ENCODE measurements around the gene BZW2.

Gene BZW2

DNA sequence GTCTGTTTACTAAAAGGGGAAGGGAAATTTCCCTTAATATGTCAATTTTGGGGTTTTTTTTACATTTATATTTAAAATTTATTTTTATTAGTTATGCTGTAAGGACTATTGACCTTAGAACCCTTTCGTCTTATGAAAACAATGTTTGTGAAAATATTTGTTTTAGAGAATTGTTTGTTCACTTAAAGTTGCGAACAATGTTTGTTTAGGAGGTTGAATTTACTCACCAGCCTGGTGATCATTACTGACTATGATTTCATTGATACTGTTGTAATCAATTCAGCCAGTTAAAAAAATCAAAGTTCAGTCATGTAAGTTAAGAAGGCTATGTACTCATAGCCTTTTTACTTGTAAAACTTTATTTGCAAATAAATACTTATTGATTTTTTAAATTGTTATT lies 80.2 kb downstream of the BZW2 start:
- DNase-seq = no peak

DNA sequence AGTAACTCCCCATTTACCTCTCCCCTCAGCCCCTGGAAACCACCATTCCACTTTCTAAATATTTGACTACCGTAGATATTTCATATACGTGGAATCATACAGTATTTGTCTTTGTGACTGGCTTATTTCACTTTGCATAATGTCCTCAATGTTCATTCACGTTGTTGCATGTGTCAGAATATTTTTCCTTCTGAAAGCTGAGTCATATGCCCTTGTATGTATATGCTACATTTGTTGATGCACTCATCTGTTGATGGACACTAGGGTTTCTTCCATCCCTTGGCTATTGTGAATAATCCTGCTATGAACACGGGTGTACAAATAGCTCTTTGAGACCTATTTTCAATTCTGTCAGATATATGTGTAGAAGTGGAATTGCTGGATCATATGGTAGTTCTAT lies 81.8 kb downstream of the BZW2 start:
- DNase-seq = no peak

DNA sequence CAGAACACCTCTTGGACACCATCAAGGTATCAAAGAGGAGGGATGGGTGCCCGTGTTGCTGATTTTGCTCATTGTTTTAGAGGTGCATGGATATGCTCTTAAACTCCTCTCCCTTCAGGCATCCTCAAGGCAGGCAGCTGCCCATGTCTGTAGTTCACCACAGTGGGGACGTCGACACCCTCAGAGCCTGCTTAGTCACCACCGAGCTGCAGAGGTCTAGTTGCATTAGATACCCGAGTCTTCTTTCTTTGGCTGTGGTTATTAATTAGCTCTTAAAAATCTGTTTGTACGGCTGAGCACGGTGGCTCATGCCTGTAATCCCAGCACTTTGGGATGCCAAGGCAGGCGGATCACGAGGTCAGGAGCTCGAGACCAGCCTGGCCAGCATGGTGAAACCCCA lies 82.8 kb downstream of the BZW2 start:
- no peak for DNase-seq

DNA sequence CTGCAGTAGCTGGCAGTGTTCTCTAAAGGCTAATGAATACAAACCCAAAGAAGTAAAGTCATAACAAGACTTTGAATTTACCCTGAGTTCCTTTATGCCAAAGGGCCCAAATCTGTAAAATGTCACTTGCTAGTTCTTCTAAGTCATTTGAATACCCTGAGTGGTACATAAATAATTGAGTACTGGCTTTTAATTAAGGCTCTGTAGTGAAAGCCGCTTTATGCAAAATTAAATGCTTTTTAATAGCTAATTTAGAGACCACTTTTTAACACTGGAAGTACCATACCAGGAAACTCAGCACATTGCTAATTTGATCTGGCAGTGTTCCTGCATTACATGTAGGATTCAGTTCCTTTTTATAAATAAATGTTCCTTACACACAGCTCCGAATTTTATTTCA lies 83.6 kb downstream of the BZW2 start:
- DNase-seq = no peak

GRCh38 chr7:16730937-16731336 lies 85.0 kb downstream of the BZW2 start:
- no peak for DNase-seq

GRCh38 chr7:16732828-16733227 lies 86.8 kb downstream of the BZW2 start:
- no peak for DNase-seq

GRCh38 chr7:16734148-16734726 lies 88.3 kb downstream of the BZW2 start:
- DNase-seq = no peak

DNA sequence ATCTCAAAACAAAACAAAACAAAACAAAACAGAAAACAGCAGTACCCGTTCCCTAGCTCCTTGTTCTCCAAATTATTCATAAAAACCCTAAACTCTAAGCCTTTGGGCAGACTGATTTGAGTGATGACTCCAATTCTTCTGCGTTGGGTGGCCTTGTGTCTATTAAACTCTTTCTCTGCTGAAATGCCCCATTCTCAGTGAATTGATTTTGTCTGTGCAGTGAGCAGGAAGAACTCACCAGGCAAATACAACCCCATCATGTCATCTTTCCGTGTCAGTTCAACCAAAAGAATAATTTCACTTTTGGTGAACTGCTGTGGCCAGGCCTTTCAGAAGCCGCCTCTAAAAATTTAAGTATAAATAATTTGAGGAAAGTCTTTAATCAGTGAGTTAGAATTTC lies 89.0 kb downstream of the BZW2 start:
- DNase-seq = no peak

- DNase-seq = no peak
These were observed 92.2 kb downstream of the BZW2 start for GRCh38 chr7:16738011-16738688.

- DNase-seq = no peak
These were observed 94.1 kb downstream of the BZW2 start for GRCh38 chr7:16739863-16740622.

DNA sequence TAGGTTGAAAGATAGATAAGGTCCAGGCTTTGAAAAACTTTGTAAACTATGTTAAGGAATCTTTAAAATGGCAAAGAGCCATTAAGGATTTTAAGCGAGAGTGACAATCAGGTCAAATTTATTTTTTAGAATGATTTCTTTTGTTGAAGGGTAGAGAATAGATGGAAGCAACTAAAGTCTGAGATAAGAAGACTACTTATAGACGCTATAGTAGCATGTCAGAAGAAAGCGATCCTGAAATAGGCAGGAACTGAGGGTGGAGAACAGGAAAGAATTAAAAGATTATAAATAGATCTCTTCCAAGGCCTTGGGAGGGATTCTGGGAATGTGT lies 94.6 kb downstream of the BZW2 start:
- no peak for DNase-seq

DNA sequence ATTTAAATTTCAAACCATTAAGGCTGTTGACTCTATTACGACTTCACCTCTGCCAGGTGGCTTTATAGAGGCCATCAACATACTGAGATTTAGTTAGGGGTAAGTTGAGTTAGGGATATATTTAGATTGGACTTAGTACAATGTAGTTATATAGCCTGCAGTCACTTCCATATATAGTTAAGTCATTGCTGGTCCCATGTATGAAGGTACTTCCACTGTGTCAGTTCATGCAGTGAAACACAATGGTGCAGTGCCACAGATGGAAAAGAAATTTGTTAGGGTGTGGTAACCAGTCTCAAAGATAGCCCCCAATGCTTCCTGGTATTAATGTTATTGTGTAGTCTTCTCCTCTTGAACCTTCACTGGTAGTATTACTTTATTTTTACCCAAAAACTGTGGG lies 95.0 kb downstream of the BZW2 start:
- no peak for DNase-seq

DNA sequence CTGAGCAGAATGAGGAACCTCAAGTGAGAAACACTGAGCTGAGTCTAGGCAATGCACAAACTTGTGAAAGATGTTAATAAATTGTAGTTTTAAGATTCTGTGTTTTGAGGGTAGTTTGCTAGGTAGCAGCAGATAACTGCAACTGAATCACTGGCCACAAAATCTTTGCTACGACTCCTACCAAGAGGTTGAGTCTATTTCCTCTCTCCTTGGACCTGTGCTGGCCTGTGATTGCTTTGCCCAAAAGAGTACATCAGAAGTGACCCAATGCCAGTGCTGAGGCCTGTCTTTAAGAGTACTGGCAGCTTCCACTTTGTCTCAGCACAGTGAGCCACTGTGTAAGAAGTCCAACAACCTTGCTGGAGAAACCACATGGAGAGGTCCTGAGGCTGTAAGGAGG lies 95.7 kb downstream of the BZW2 start:
- DNase-seq = no peak

- no peak for DNase-seq
These were observed 96.6 kb downstream of the BZW2 start for GRCh38 chr7:16742547-16742946.

DNA sequence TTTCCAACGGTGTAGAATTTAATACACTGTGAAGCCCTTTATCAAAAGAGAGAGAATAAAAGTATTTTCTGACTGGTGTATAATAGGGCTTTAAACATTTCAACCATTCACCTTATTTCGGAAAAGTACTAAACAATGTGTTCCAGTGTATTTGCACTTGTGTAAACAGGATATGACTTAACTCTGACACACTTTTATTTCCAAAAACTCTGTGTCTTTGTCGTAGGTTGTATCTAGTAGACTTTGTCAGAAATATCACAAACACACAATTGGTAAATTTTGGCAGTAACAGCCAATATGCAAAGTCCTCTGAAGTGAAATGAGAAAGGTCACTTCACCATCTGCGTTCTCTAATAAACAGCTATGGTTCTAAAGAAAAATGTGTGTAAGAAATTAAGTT lies 97.3 kb downstream of the BZW2 start:
- no peak for DNase-seq

DNA sequence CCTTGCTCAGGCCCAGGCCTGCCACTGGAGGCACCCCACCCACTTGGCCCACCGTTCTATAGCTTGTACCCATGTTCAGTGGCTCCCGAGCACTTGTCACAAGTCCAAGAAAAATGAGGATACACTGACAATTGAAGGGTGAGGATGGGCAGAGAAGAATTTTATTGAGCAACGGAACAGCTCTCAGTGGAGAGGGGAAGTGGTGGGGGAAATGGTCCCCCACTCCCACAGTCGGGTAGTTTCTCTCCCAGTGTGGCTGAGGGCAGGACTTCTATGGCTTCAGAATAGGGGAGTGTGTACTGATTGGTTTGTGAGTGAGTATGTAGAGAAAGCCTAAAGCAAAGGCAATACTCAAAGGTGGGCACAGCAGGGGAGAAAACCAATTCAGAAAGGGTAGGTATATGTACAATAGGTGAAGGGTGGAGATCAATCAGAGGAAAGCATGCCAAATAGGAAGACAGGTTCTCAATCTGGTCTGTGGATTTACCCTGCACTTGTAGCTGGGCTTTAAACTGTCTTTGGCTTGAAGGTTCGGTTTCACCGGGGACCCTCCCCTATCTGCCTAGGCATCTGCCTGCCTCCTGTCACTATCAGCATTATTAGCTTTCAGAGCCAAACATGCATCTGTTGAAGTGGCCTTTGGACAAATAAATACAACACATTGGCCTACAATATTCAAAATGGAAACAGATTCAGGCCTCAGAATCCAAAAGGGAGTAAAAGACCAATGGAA lies 98.7 kb downstream of the BZW2 start:
- DNase-seq = no peak

DNA sequence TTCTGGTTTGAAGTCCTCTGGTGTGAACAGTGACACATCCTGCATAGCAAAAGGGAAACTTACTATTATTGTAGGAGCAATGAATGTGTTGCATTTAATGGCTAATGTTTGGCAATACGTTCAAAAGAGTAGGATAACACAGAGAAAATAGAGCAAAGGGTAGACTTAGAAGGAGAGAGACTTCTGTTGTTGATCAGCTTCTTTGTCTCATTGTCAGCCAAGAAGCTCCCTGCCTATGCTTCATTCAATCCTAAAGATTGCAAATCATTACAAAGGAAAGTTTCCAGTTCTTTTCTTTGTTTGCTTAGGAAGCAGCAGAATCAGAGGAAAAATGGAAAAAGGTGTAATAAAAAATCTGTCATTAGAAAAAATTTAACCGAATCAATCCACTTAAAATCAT lies 99.7 kb downstream of the BZW2 start:
- no peak for DNase-seq

DNA sequence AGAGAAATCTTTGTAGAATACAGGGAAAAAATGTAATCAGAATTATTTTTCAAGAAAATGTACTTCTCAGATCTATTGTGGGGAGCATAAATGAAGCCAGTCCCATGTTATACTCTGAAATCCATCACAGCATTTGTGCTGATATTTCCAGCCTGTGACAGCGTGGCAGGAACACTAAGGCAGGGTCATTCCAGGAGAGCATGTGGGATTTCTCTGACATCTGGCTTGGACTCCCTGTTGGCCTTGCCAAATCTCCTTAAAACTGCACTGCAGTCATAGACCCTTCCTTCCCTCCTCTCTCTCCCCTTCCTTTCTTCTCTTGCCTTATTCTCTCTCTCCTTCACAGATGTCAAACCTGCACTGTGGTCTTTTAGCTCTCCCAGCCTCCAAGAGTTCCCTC lies 101.1 kb downstream of the BZW2 start:
- no peak for DNase-seq

GRCh38 chr7:16753102-16753931 lies 107.3 kb downstream of the BZW2 start, which contains the start of gene TSPAN13:
TSPAN13 (plus strand) TSS chr7:16753755; CDS start chr7:16753968, 213 bp downstream.
- peak in 5 of 6 experiments; percentile 1 to 38 (median 14) for DNase-seq

GRCh38 chr7:16753932-16754855 lies 108.2 kb downstream of the BZW2 start:
- DNase-seq = peak in 1 of 6 experiments; percentile 4

DNA sequence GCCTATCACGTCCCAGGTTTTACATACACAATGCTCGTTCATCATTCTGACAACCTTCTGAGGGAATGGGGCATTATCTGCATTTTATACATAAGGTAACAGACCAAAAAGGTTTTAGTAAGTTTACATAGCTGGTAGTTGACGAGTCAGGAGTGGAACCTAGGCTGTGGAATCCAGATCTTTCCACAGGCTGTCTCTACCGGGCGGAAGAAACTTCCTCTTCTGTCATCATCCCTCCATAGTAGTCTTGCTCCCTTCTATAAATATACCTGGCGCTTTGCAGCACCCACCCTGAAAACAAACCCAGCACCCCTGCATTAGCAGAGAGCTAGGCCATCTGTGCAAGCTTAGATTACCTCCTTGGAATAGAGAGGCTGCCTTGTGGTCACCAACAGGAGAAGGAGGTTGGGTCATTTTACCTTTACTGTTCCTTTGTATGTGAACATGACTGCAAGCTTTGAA lies 108.9 kb downstream of the BZW2 start:
- DNase-seq = no peak

Measured in stimulated activated naive CD4-positive, alpha-beta T cell (primary cell).